Endometrium (tissue), 2 donors: ENCODE measurements around the gene CEP85L.
A peak's percentile ranks its signal among the peaks of the same experiment; 100 is the strongest.

Experiments
- FAIRE-seq: peaks from 2 replicates; lab custom pipeline; 2012; peaks lifted over from hg19 to GRCh38; lab: Jason Lieb, UNC
- donor health status: control.
- donor health status: control.

CEP85L gene

DNA sequence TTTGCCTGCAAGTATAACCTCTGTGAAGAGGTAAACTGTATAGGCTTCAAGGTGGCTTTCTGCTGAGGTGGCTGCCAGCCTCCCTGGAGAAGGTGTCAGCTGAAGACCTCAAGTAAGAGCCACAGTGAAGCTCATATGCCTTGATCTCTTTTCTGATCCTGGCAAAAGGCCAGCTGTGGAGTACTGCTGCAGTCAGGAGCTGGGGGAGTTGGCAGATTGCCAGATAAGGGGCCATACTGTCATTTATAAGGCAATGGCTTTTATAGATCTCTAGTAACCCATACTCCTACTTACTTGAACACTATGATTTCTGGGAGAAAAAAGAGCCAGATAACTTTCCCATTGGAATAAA, 8.8 kb upstream of the CEP85L start:
- no peak for FAIRE-seq

- no peak for FAIRE-seq
Observed at GRCh38 chr6:118659513-118660217, 8.3 kb upstream of the CEP85L start.

GRCh38 chr6:118656847-118657451, 5.6 kb upstream of the CEP85L start:
- FAIRE-seq, result no peak

DNA sequence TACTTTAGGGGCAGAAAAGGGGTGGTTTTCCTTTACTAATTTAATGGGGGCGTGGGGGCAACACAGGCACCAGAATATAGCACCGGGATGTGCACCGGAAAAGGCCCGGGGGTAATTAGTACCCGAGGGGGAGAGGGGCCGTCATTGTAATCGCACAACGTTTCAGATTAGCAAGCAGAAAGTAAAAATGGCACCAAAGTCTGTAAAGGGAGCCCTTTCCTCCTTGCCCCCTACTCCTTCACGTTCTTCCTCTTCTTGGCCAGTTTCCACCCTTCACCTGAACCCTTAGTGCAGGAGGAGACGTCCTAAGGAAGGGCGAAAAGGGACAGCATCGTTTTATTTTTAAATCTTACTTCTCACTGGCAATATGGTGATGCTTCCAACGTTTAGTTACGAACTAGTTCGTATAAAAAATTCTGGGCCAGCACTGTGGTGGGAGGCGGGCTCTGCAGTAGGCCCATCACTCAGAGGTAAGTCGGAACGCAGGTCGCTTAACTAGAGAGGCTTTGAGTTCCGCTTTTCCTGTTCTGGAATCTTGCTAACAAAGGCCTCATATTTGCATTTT, 742 bp upstream of the CEP85L start:
- no peak for FAIRE-seq

GRCh38 chr6:118650582-118651281, 659 bp downstream of the CEP85L start:
- FAIRE-seq, result no peak

DNA sequence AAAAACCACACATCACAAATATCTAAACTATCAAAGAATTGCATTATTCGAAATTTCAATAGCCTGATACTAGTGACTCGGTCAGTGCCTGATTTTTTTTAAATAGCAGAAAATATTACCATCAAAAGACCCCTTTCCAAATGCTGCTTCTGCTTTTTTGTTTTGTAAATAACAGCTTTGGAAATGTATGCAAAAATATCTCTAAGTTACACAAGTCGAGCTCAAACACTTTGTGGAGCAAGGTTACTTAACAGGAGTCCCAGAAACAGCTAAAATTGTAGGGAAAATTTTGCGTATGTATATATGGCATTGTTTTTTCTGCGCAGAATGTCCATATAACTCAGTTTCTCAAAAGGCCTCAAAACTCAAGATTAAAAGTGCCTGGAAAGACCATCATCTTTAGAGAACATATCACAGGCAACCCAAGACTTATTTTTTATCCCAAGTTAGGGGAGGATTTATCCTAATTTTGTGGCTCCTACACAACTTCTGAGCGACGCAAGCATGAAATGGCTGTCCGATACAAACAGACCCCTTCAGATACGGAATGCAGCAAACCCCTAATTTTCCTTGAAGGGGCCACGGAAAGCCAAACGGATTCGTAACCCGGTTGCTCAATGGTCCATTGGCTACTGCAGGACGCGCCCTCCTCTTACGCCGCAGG, 1.3 kb downstream of the CEP85L start:
- no peak for FAIRE-seq

- peak; percentile 58 for FAIRE-seq
Observed at GRCh38 chr6:118648866-118649554, 2.4 kb downstream of the CEP85L start.

DNA sequence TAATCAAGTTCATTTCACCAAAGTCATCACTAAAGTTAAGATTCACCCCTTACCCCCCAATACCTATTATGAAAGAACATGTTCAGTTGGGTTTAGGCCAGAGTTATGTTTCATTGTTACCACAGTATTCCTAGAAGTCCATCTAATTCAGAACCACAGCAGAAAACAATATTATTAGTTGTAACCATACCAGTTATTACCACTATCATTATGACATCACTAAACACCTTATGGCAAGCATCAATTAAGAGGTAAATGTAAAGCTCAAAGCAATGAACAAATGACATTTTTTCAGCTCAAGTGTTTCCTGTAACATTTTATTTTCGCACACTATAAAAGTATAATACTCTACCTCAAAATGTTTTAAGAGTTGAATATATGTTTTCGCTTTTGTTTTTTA, 4.4 kb downstream of the CEP85L start:
- FAIRE-seq, result no peak

GRCh38 chr6:118645395-118645794, 6.0 kb downstream of the CEP85L start:
- no peak for FAIRE-seq

DNA sequence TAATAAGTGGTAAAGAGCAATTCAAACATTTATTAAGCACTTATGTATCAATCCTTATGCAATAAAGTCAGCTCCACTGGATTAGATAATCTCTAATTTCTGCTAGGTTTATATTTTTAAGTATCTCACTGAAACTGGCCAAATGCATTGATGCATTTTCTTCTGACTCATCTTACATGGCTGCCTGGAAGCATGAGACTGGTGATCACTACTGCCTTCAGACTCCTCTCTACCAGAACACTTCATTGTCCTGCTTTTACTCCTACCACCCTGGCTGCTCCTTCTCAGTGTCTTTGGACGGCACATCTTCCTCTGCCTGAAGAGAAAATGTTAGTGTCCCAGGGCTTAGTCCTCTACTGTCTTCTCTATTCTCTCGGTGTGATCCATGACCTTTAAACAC, 7.4 kb downstream of the CEP85L start:
- no peak for FAIRE-seq

DNA sequence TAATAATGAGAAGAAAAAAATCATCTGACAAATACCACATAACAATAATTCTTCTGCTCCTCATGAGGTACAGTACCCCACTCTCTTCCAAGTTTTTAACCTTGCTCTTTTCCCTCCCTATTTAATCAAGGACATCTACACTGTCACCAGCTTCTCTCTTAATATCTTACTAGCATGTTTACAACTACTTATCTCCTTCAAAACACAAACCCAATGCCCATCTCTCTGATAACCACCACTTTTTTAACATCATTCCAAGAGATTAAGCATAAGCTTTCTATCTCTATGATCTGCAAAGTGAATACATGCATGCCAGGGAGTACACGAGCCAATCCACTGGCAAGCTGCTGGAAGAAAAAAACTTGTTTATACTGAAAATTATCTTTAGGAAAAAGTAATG, 10.3 kb downstream of the CEP85L start:
- no peak for FAIRE-seq

- no peak for FAIRE-seq
Observed at GRCh38 chr6:118639054-118639964, 12.1 kb downstream of the CEP85L start.

DNA sequence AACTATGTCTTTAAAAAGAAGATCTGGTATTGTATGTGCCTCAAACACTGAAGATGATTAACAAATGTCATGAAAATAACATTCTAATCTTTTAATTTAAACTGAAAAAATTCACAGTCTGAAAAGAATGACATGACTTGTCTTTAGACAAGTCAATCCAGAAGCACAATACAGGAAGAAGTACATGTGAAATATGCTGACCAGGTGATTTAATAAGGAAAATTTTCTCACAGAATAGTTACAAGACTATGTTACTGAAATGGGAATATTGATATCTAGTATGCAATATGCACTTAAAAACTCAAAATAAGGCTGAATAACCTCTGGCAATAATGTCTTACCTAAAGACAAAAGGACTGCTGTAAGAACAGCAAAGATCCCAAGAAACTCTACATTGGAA, 13.1 kb downstream of the CEP85L start:
- FAIRE-seq, result no peak

DNA sequence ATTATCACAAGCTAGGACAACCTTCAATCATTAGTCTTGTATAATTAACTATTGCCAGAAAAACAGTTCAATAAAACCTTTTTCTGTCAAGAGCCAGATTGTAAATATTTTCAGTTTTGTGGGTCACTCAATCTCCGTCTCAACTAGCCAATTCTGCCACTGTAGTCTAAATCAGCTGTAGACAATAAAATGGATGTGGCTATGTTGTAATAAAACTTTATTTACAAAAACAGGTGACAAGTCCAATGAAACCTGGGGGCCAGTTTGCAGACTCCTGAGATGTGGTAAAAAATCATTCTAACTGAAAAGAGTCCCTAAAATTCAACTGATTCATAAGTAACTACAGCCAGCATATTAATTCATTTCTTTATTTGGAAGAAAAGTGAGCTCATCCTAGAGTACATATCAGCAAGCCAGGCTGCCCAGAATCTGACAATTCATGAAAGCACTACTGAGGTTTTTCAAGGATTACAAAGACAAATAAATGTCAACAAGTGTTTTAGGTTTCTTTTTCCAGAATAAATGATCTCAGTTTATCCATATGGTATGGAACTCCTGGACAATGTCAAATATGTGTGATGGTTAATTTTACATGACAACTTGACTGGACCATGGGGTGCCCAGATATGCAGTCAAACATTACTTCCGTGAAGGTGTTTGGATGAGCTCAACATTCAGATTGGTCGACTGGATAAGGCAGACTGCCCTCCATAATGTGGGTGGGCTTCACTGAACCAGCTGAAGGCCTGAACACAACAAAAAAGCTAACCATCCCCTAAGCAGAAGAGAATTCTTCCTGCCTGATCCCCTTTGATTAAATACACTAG, 15.3 kb downstream of the CEP85L start:
- FAIRE-seq, result no peak

DNA sequence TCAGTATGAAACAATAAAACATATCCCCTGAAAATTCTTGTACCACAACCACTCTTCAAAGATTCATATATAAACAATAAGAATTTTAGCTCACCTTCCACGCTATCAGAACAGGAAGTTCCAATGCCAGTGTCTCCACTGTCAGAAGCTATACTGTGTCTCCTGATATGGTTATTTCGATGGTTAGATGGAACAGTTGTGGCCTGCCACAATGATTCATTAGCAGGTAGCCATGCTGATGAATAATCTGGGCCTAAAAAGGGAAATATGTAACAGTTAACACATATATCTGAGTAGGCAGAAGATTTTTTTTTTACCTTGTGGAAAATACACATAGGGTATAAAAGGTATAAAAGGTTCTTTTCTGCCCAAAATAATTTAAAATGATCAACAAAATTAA, 19.0 kb downstream of the CEP85L start:
- no peak for FAIRE-seq

- no peak for FAIRE-seq
Observed at GRCh38 chr6:118630923-118631322, 20.5 kb downstream of the CEP85L start.

GRCh38 chr6:118630067-118630466, 21.3 kb downstream of the CEP85L start:
- FAIRE-seq, result no peak

DNA sequence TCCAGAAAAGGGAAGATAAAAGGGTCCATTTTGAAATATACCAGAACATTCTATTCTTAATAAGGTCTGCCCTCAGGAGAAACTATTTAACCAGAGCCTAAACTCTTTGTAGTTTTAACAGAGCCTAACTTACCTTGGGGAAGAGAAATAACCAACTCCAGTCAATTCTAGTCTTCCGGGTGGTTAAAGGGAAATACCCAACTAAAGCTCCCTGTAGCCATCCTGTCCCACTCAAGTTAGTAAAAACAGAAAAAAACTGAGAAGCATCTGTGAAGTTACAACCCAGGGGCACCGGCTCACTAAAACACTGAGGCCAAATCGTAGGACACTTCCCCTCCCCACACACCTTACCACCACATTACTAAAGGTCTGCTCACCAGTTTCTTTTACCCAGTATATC, 23.7 kb downstream of the CEP85L start:
- FAIRE-seq, result no peak

DNA sequence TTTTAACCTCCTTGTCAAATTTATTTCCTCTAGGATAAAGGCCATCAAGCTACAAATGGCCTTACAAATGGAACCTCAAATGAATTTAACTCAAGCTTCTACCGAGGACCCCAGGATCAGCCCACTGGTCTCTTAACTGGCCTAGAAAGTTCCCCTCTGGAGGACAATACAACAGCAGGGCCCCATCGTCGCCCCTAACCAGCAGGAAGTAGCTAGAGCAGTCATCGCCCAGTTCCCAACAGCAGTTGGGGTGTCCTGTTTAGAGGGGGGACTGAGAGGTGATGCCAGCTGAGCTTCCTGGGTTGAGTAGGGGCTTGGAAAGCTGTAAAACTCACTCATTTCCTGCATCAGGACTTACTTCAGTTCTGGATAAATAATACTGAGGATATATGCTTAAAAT, 25.6 kb downstream of the CEP85L start:
- FAIRE-seq, result no peak

GRCh38 chr6:118621799-118622470, 29.5 kb downstream of the CEP85L start:
- FAIRE-seq, result no peak
